AG04450 (cell line): ENCODE measurements around the gene ARHGEF4. TPM values are rescaled to one million over a fixed set of nuclear protein-coding genes. Genes with fewer than 3 reads are reported as not detected.

Experiments
- CTCF ChIA-PET: fragments of 300-600, 350-600 bp; formaldehyde crosslinking; extraction: SDS; loops from one replicate; lab custom pipeline; 2022; ENCODE audit warnings: antibody characterized with exemption, inconsistent platforms; lab: Charles Lee
- POLR2A ChIA-PET: fragments of 350-600 bp; formaldehyde crosslinking; extraction: SDS; loops from one replicate; lab custom pipeline; 2021; ENCODE audit warnings: antibody characterized with exemption, inconsistent platforms; lab: Yijun Ruan, JAX
- DNase-seq: peaks from one replicate; pipeline ENCODE4 v3.0.0-alpha.2; 2011; ENCODE audit warnings: low read depth, low spot score
- H3K27ac ChIP-seq: one replicate; pipeline ENCODE4 v1.5.1; 2012; ENCODE audit warnings: low read depth, low read length, control low read depth
- H3K27me3 ChIP-seq: one replicate; pipeline ENCODE4 v1.6.0; 2012; ENCODE audit warnings: low read length; ENCODE audit not compliant: control insufficient read depth, insufficient read depth
- H3K4me3 ChIP-seq: 2 replicates; pipeline ENCODE4 v1.5.1; 2011; ENCODE audit warnings: mild to moderate bottlenecking, low read depth, low read length, control low read depth
- H3K9me3 ChIP-seq: 2 replicates; pipeline ENCODE4 v1.5.1; 2012; ENCODE audit warnings: low read length; ENCODE audit not compliant: control insufficient read depth, insufficient read depth
- polyA plus RNA-seq: library from polyadenylated mRNA; depleted of rRNA; stranded (reverse); fragments of >200 nt; gene quantifications from 2 replicates; pipeline ENCODE4 v1.2.3, GENCODE V29; 2011
- TF ChIP-seq, protein P1 (sequence below): IDR thresholded peaks from 2 replicates; pipeline ENCODE4 v1.5.1; 2011; ENCODE audit warnings: low read depth, low read length, control low read depth, inconsistent platforms

The ARHGEF4 gene
- polyA plus RNA-seq, 1 experiment = 0.95 TPM

DNA sequence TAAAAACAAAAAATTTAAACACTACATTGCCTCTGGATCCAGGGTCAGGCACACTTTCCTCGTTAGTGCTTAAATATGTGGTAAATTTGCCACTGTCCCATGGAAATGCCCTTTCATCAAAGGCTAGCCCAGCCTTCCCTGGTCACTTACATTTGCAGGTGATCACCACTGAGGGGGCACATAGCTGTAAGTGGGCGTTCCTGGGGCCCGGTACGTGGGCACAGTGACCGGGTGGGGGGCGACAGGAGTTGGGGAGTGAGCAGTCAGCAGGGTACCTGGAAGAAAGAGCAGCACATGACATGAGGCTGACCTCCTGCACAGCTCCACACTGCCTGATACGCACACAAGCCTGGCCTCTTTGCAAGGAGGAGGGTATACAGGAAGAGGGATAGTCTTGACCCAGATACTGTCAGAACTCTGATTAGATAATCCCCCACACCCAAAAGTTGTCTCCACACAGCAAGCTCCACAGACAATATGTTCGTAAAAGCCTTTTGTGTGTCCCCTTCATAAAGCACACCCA lies 216.1 kb downstream of the ARHGEF4 start:
- ChIA-PET POLR2A (no interaction called here), CTCF (interaction anchor here (2.2 kb wide), 1 partner anchor 12 kb away, joined by 6 read pairs; no protein-coding TSS in a partner anchor)
- no peak overlapping the region for H3K4me3 ChIP-seq
- DNase-seq = no peak
- no peaks in the 10 kb centered on the region for H3K9me3 ChIP-seq
- H3K27me3 ChIP-seq = no peaks in the 10 kb centered on the region
- TF ChIP-seq, protein P1, sequence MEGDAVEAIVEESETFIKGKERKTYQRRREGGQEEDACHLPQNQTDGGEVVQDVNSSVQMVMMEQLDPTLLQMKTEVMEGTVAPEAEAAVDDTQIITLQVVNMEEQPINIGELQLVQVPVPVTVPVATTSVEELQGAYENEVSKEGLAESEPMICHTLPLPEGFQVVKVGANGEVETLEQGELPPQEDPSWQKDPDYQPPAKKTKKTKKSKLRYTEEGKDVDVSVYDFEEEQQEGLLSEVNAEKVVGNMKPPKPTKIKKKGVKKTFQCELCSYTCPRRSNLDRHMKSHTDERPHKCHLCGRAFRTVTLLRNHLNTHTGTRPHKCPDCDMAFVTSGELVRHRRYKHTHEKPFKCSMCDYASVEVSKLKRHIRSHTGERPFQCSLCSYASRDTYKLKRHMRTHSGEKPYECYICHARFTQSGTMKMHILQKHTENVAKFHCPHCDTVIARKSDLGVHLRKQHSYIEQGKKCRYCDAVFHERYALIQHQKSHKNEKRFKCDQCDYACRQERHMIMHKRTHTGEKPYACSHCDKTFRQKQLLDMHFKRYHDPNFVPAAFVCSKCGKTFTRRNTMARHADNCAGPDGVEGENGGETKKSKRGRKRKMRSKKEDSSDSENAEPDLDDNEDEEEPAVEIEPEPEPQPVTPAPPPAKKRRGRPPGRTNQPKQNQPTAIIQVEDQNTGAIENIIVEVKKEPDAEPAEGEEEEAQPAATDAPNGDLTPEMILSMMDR = no peak
- no peak overlapping the region for H3K27ac ChIP-seq

DNA sequence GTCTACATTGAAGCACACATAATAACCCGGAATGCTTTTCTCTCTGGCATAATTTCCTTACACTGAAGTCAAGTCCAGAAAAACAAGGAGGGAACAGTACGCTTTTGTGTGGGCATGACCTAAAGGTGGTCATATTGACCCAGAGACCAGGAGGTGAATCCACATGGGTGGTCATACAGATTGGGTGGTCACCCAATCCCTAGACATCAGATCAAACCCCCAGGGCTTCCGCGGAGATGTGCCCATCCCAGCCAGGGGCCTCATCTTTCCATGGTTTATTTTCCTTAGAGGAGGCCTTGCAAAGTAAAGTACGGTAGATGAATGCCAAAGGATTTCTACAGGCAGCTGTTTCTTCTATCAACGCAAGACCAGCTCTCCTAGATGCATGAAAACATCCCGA lies 217.8 kb downstream of the ARHGEF4 start:
- no peak overlapping the region for H3K27ac ChIP-seq
- no peaks in the 10 kb centered on the region for H3K9me3 ChIP-seq
- POLR2A ChIA-PET = no interaction called here
- no peaks in the 10 kb centered on the region for H3K27me3 ChIP-seq
- TF ChIP-seq, protein P1 = no peak
- H3K4me3 ChIP-seq = no peak overlapping the region
- DNase-seq = no peak
- CTCF ChIA-PET = interaction anchor here (0.6 kb wide), 1 partner anchor 261 kb away, joined by 3 read pairs; no protein-coding TSS in a partner anchor

DNA sequence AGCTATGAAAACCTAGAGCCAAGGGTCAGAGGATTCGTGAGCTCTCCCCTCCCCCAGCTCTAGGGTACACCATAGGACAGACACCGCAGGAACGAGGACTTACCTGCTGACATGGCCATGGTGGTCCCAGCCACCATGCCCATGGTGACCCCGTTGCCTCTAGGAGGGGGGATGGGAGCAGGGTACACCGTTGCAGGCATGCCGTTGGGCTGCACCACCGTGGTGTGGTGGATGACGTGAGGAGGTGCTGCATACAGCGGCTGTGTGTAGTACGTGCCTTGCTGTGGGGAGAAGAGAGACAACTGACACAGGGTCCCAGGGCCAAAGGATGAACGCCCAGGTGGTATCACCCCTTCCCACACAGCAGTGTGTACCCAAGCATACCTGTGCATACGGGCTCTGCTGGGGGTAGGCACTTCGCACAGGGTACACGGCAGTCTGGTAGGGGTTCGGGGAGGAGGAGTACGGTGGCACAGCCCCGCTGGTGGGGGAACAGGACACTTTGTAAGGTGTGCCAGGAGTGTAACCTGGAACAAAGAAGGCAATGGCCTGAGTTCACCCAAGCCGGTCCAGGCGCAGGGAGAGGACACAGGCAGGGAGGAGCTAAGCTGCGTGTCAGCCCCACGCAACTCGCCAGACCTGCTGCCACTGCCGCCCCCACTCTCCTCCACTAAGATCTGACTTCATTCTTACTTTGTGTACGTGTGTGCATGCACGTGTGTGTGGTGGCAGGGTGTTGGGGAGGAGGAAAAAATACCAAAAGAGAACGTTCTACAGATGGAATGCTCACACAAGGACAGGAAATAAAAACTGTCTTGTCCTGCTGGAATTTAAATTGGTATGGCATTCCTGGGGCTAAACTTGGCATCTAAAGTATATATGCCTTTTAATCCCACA lies 218.7 kb downstream of the ARHGEF4 start:
- TF ChIP-seq, protein P1 = no peak
- POLR2A ChIA-PET = no interaction called here
- H3K27ac ChIP-seq = peak overlapping the region; percentile 82
- no peaks in the 10 kb centered on the region for H3K27me3 ChIP-seq
- CTCF ChIA-PET = no interaction called here
- no peaks in the 10 kb centered on the region for H3K9me3 ChIP-seq
- no peak overlapping the region for H3K4me3 ChIP-seq
- peak; percentile 38 for DNase-seq

DNA sequence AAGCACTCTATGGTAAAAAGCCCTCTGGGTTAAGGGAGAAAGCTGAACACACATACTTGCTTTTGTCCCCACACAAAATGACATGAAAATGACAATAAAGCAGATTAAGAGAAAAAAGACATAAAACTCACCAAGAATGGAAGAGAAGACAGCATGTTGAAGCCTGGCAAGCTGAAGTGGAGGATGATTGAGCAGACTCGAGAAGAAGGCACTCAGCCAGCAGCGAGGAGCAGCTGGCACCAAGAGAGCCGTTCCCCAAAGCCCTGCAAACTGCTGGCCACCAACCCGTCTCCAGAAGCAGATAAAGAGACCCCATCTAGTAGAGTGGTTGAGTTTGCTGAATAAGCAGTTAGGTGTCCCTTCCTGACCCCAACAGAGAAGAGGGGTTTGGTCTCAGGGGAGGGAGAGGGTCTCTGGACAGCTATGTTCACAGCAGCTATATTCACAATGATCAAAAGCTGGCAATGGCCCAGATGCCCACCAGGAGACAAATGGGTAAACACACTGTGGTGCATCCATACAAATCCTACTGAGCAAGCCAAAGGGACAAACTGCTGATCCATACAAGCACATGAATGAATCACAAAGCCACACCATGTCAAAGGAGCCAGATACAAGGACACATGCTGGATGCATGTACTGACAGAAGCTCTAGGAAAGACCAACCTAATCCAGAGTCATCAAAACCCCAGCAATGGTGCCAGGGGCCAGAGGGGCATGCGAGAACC lies 219.7 kb downstream of the ARHGEF4 start:
- H3K27ac ChIP-seq = peak overlapping the region; percentile 48
- TF ChIP-seq, protein P1 = no peak
- H3K4me3 ChIP-seq = no peak overlapping the region
- no peaks in the 10 kb centered on the region for H3K9me3 ChIP-seq
- POLR2A ChIA-PET = interaction anchor here (0.8 kb wide), 1 partner anchor 9 kb away, joined by 3 read pairs; no protein-coding TSS in a partner anchor
- no peak for DNase-seq
- CTCF ChIA-PET = no interaction called here
- H3K27me3 ChIP-seq = no peaks in the 10 kb centered on the region
